ENCODE data around the gene TUBB4A.

DNA sequence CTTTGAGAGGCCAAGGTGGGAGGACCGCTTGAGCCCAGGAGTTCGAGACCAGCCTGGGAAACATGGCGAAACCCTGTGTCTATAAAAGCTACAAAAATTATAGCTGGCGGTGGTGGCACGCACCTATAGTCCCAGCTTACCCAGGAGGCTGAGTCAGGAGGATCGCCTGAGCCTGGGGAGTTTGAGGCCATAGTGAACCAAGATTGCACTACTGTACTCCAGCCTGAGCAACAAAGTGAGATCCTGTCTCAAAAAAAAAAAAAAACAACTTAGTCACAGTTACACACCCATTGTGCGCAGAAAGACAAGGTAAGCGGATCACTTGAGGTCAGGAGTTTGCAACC lies 19.8 kb downstream of the TUBB4A start:
- TF ChIP-seq, protein P1, sequence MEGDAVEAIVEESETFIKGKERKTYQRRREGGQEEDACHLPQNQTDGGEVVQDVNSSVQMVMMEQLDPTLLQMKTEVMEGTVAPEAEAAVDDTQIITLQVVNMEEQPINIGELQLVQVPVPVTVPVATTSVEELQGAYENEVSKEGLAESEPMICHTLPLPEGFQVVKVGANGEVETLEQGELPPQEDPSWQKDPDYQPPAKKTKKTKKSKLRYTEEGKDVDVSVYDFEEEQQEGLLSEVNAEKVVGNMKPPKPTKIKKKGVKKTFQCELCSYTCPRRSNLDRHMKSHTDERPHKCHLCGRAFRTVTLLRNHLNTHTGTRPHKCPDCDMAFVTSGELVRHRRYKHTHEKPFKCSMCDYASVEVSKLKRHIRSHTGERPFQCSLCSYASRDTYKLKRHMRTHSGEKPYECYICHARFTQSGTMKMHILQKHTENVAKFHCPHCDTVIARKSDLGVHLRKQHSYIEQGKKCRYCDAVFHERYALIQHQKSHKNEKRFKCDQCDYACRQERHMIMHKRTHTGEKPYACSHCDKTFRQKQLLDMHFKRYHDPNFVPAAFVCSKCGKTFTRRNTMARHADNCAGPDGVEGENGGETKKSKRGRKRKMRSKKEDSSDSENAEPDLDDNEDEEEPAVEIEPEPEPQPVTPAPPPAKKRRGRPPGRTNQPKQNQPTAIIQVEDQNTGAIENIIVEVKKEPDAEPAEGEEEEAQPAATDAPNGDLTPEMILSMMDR (IDR thresholded peaks at IDR 0.05), result no peak
- TF ChIP-seq EP300 (IDR thresholded peaks at IDR 0.05), result no peak
